Measurements from ENCODE around the gene MEGF6.

MEGF6 gene

GRCh38 chr1:3534803-3535637, 76.3 kb downstream of the MEGF6 start:
- no peak for DNase-seq

GRCh38 chr1:3533067-3534048, 78.0 kb downstream of the MEGF6 start:
- DNase-seq: no peak

GRCh38 chr1:3531928-3532327, 79.4 kb downstream of the MEGF6 start:
- no peak for DNase-seq

GRCh38 chr1:3530926-3531818, 80.1 kb downstream of the MEGF6 start:
- no peak for DNase-seq

GRCh38 chr1:3530086-3530925, 81.0 kb downstream of the MEGF6 start:
- no peak for DNase-seq

GRCh38 chr1:3529099-3529729, 82.1 kb downstream of the MEGF6 start:
- DNase-seq: no peak

- no peak for DNase-seq
Observed at GRCh38 chr1:3527774-3528173, 83.5 kb downstream of the MEGF6 start.

- no peak for DNase-seq
Observed at GRCh38 chr1:3525551-3526482, 85.5 kb downstream of the MEGF6 start.

GRCh38 chr1:3524556-3525203, 86.6 kb downstream of the MEGF6 start:
- DNase-seq: no peak

- no peak for DNase-seq
Observed at GRCh38 chr1:3523980-3524379, 87.3 kb downstream of the MEGF6 start.

- no peak for DNase-seq
Observed at GRCh38 chr1:3522564-3523265, 88.6 kb downstream of the MEGF6 start.

- no peak for DNase-seq
Observed at GRCh38 chr1:3522112-3522511, 89.2 kb downstream of the MEGF6 start.

- DNase-seq: no peak
Observed at GRCh38 chr1:3521426-3521825, 89.9 kb downstream of the MEGF6 start.

GRCh38 chr1:3520419-3521378, 90.6 kb downstream of the MEGF6 start:
- DNase-seq: no peak

- DNase-seq: no peak
Observed at GRCh38 chr1:3519301-3519885, 91.9 kb downstream of the MEGF6 start.

- DNase-seq: no peak
Observed at GRCh38 chr1:3518756-3519155, 92.6 kb downstream of the MEGF6 start.

- no peak for DNase-seq
Observed at GRCh38 chr1:3518256-3518655, 93.1 kb downstream of the MEGF6 start.

All from NCI-H1436 treated with DMSO at 0.1 percent for 48 hours (cell line).